Measurements from ENCODE around the gene PARP2. TPM values are rescaled to one million over a fixed set of nuclear protein-coding genes. Genes with fewer than 3 reads are reported as not detected.
"Not testable (repeated sequence)": the region's sequence is repeated elsewhere in the genome, so short reads cannot be mapped to it uniquely, and the experiment has no call there.

The PARP2 gene
- total RNA-seq, 1 donor from 2014 or later: 17.2 TPM

GRCh38 chr14:20347747-20348146, 4.3 kb downstream of the PARP2 start:
- DNase-seq: no peak

GRCh38 chr14:20350282-20350681, 6.8 kb downstream of the PARP2 start:
- no peak for DNase-seq

DNA sequence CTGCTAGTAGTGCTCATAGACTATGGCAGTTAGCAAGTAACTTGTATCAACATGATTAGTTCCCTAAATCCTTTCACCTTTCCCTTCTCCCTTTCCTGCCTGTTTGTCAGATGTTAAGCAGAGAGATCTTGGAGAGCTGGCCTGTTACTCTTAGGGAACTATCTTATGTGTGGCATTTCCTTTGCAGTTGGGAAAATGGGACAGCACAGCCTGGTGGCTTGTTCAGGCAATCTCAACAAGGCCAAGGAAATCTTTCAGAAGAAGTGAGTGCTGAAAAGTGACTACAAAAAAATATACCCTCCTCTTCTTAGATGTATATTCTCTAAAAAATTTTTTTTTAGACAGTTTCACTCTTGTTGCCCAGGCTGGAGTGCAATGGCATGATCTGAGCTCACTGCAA, 7.4 kb downstream of the PARP2 start:
- DNase-seq: no peak

DNA sequence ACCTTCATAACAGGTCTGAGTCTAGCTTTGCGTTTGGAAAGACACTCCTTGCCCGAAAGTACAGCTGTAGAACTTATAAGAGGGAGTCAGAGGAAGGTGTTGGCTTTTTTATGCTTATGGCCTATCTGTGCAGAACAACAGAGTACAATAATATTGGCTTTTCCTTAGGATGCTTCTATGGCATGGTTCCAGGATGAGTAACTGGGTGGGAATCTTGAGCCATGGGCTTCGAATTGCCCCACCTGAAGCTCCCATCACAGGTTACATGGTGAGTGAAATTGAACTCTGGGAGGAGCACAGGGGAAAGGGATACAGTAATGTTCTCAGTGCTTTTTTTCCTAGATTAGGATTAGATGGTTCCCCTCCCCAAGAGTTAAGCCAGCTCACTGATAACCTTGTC, 13.0 kb downstream of the PARP2 start:
- DNase-seq: no peak

DNA sequence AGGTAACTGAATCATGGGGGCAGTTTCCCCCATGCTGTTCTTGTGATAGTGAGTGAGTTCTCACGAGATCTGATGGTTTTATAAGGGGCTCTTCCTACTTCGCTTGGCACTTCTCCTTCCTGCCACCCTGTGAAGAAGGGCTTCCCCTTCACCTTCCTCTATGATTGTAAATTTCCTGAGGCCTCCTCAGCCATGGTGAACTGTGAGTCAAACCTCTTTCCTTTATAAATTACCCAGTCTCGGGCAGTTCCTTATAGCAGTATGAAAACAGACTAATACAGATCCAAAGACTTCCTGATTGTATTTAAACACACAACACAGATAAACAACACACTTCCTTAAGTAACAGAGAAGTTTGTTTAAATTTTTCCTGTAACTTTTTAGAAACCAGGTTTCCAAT, 15.0 kb downstream of the PARP2 start:
- DNase-seq: not testable (repeated sequence)

DNA sequence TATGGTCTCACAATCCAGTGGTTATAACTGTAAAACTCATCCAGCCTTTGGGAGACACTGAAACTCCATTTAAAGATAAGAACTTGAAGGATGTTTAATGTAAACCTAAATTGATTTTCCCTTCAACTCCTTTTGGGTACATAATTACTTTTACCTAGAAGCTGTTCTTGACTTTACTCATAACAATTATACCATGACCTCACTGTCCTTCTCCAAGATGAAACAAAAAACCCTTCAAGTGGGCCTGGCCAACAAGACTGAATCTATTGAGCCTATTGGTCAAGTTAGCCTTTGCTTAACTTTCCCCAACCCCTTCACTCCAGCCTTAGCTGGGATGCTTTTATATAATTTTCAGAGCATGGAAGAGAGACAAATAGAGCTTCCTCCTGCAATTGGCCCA, 22.5 kb downstream of the PARP2 start:
- no peak for DNase-seq

DNA sequence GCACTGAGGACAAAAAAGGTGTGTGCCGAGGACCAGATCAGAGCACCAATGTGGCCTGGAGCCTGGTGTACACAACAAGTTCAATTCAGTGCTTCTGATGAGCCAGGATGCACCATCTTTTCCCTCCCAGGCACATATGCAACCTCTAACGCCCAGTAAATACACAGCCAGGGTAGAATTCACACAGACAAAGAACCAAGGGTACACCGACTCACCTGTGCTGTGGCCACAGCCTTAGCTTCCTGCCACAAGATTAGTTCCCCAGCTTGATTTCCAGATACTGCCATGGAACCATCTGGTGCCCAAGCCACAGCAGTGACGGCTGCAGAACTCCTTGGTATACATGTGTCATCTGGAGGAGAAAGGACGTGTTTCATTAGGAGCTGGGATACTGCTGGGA, 29.4 kb downstream of the PARP2 start:
- no peak for DNase-seq

- no peak for DNase-seq
These were observed 32.0 kb downstream of the PARP2 start for GRCh38 chr14:20375471-20375870.

DNA sequence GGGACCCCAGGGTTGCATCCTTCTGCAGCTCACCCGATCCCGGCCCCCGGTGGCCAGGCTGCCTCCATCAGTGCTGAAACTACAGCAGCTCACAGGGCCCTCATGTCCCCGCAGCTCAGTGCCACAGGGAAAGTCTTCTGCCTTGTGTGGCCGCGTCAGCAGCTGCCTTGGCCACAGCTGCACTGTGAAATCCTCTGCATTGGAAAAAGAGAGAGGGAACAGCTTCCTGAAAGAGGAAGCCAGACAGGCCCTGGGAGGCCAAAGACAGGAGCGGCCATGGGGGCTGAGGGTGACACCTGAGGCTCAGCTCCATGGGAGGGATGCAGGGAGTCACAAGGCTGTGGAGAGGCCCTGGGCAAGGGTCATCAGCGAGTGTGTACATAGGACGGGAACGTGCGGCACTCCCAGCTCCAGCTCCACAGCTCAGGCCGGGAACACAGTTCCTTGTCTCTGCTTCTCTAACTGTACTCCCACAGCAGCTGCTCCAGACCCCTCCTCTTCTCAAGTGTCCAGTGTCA, 32.7 kb downstream of the PARP2 start:
- DNase-seq: no peak

DNA sequence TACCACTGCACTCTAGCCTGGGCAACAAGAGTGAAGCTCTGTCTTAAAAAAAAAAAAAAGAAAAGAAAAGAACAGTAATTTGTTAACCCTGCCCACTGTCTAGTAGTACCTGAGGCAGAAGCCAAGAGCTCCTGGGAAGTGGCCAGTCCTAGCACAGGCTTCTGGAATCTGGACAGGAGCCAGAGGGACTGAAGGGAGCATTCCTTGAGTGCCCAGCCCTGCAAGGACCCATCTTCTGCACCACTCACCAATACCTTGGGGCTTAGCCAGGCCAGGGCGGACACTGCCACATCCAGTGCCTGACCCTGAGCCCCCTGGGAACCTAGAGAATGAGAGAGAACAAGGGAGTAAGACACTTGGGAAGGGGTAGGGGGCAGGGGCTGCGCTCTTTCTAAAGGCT, 33.7 kb downstream of the PARP2 start:
- DNase-seq: no peak

GRCh38 chr14:20379743-20380142, 36.3 kb downstream of the PARP2 start:
- DNase-seq: no peak

DNA sequence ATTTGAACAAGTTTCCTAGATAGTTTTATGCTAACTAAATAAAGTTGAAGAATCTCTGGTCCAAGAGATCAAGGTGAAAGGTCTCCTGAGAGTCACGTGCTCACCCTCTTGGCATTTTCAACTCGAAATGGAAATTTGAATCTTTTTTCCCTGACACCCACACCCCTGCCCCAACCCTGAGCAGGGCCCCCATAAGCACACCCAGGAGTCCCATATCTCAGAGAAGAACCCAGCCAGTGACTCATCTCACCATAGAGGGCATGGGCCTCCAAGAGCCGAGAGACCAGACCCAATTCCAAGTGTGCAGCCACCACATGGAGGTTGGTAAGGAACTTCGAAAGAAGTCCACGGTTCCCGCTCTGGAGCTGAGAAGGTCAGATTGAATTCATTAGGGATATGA, 37.2 kb downstream of the PARP2 start:
- DNase-seq: no peak

DNA sequence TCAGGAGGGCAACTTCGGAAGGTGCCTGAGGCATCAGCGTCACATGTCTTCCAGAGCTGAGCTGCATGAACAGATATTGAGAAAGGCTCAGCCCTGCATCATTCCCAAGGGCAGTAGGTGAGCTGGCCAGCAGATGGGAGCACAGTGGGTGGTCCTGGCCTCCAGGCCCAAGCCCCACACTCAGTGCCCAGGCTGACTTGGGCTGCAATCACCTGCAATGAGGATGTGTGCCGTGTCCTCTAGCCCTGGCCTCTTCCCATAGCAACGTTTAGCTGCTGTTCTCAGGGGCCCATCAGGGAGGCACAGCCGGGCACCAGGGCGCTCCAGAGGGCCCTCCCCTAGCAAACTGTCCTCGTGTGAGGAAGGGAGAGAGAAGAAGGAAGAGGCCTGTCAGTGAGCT, 37.9 kb downstream of the PARP2 start:
- DNase-seq: no peak

GRCh38 chr14:20382526-20382925, 39.1 kb downstream of the PARP2 start:
- no peak for DNase-seq

DNA sequence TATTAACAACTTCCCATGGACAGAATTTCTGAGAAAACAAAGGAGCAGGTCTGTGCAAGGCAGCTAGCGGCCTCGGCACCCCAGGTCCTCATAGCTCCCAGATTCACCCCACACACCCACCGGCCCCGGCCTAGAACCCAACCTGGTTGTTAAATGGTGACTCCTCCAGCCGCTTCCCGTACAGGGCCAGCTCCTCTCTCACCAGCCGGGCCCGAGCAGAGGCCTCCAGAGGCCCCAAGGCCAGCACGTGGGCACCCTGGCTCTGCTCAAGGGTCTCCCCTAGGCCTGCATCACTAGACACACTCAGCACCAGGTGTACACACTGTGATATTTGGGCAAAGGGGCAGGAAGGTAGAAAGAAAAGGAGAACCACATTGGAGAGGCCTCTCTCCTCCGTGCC, 39.6 kb downstream of the PARP2 start:
- no peak for DNase-seq

DNA sequence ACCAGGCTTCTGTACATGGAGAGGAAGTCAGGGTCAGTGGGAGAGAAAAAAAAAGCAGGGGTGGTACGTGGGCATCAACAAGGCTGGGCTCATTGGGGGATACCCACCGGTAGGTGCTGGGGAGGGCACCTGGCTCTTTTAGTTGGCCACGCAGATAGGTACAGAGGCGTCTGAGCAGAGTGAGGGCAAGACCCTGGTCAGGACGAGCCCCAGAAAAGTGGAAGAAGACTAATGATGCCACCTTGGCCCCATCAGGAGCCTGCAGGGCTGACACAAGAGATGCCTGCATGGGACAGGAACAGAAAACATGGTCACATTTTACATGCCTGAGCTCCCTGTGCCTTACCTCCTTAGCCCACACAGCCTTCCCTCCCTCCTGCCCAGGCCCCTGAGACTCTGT, 40.2 kb downstream of the PARP2 start:
- DNase-seq: no peak

DNA sequence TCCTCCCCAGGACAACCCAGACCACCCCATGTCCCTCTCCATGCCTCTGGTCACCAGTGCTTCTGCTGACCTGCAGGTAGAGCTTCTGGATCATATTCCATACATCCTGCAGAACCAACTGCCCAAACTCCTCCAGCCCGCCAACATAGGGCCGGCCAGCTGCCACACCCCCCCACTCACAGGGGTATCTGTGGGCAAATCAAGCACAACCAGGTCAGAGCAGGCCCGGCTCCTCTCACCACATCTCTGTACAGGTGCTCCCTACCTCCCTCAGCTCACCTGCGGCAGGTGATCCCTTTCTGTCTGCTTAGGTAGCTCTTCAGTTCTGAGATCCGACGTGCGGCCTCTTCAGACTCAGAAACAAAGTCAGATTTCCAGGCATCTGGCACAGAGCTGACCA, 40.9 kb downstream of the PARP2 start:
- DNase-seq: no peak

- DNase-seq: no peak
These were observed 41.5 kb downstream of the PARP2 start for GRCh38 chr14:20384886-20385285.

DNA sequence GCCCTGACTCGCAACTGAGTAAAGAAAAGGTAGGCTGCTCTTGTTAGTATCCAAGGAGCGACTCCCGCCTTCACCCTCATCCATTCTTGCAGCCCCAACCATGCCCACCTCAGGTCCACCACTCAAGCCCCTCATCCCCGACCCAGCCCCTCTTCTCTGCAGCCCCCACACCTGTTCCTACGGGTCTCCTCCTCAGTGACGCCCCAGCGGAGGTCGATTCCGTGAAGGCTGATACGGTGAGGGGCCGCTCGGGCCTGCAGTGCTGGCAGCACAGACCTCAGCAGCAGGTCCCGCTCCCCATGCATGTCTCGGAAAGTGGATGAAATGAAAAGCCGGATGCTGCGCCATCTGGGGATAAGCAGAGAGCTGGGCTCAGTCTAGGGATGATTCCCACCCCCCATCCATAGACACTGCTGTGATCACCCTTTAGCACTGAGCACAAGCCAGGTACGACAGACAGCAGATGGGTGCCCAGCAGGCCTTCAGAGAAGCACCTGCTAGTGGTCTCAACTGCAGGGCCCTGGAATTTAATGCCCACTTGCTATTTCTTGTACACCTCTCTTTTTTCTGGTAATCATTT, 42.9 kb downstream of the PARP2 start:
- no peak for DNase-seq

DNA sequence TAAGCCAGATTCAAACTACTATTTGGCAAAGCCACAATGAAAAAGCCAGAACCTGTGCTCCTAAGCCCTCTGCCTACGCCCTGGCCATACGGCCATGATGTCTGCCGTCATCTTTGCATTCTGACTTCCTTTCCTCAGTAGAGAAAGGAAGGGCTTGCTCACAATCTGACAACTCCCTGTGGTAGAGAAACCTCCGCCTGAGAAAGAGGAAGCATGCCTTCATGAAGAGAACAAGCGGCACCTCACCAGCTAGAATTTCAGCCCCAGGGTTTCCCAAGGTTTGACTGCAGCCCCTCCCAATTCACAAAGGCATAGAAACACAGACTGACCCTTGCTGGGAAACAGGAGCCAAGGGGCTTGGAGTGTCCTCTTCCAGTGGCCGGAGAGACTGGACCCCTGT, 44.1 kb downstream of the PARP2 start:
- no peak for DNase-seq

DNA sequence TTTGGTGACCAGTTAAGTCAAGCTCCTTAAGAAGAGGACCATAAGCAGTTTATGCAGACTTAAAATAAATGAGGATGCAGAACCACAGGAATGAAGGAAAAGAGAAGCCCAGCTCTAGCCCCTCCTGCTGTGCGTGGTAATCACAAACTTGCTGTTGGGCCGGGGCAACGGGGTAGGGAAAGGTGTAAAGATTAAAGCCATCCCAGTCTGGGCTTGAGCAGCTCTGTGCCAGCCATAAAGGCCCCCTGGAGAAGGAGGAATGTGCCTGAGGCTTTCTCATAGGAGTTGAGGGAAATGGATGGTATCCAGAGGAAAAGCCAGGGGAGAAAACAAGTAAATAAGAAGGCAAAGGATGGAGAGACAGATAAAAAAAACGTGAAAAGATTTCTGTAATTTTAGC, 44.7 kb downstream of the PARP2 start:
- DNase-seq: no peak

GRCh38 chr14:20391505-20391904, 48.1 kb downstream of the PARP2 start:
- DNase-seq: no peak

- no peak for DNase-seq
These were observed 54.1 kb downstream of the PARP2 start for GRCh38 chr14:20397511-20397910.

- DNase-seq: no peak
These were observed 57.1 kb downstream of the PARP2 start for GRCh38 chr14:20400589-20400964.

- no peak for DNase-seq
These were observed 57.6 kb downstream of the PARP2 start for GRCh38 chr14:20400965-20401593.
